Retina (tissue), 1 donor: ENCODE measurements around the gene RNF157.
"Not testable (repeated sequence)": the region's sequence is repeated elsewhere in the genome, so short reads cannot be mapped to it uniquely, and the experiment has no call there.

ENCODE experiments used
- DNase-seq: peaks from one replicate; pipeline ENCODE4 v3.0.0-alpha.2; 2016

RNF157 gene

DNA sequence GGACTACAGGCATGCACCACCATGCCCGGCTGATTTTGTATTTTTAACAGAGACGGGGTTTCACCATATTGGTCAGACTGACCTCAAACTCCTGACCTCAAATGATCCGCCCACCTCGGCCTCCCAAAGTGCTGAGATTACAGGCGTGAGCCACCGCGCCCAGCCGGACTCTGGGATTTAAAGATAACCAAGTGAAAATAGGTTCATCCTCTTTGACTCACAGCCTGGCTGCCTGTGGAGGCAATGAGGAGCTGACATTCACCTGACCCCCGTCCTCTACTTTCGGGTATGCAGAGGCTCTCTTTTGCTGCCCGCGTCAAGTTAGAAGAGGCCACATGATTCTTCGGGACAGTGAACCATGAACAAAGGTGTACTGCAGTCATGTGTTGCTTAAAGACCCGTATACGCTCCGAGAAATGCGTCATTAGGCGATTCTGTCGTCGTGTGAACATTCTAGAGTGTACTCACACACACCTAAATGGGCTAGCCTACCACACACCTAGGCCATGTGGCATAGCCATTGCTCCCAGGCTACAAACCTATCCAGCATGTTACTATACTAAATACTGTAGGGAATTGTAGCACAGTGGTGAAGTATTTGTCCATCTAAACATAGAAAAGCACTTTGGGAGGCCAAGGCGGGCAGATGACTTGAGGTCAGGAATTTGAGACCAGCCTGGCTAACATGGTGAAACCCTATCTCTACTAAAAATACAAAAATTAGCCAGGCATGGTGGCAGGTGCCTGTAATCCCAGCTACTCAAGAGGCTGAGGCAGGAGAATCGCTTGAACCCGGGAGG lies 12.9 kb upstream of the RNF157 start:
- not testable (repeated sequence) for DNase-seq

DNA sequence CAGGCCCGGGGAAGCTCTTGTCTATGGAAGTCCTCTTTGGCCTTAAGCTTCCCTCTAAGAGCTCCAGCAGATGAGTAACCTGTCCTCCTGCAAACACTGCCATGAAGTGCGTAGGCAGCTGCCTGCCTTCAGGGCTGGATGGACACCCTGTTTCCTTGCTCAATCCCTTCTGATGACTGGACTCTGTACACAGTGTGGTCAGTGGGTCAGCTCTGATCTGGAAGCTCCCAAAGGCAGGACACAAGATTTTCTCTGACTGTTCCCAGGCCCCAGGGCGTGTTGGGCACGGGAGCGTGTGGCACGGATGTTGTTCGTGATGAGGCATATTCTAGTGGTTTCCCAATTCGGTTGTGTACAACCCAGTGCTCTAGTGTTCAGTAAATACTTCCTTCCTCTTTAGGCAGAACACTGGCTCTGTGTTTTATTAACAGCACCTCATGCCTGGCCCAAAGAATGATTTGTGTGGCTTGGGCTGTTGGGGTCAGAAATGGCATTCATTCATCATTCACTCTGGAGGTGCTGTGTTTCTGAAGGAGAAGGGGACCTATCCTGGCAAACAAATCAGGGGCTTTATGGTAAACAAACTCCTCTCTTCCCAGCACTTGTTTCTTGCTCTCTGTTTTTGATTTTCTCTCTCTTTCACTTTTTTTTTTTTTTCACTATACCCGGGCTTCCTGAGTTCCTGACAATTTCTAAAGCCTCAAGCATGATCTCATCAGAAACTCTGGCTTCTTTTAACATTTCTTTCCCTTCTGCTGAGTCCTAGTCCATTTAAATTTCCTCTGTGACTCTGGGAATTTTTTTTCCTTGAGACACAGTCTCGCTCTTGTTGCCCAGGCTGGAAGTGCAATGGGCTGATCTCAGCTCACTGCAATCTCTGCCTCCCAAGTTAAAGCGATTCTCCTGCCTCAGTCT lies 12.0 kb upstream of the RNF157 start:
- no peak for DNase-seq

DNA sequence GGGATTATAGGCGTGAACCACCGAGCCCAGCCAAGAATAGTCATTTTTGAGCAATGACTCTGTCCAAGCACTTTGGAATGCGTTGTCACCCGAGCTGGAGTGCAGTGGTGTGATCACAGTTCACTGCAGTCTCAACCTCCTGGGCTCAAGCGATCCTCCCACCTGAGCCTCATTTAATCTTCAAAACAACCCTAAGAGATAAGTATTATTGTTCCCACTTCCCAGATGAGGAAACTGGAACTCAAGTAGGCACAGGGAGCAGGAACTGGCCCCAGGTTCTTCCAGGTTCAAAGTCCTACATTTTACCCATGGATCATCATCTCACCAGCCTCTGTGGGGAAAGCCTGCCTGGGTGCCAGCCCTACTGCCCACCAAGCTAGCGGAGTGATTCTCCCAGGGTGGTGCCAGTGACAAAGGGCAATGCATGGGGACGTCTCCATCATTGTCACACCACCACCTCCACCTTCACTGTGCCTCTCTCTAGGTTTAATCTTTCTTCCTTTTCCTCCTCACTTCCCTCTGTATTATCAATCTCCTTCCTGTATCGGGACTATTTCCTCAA lies 11.3 kb upstream of the RNF157 start:
- DNase-seq: no peak

DNA sequence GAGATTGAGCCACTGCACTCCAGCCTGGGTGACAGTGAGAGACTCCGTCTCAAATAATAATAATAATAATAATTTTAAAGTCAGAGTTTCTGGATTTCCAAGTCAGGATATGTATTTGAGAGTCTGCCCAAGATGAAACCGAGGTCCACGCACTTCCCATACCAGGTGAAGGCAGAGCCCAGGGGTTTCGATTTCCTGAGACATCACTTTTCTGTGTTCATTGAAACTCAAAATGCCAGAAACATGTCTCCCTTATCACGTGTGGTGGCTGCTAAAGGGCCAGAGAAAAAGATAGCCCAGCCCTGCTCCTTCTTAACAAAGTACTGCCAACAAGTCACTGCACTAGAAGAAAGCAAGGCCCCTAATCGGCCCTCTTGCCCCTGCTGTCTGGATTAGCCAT lies 9.8 kb upstream of the RNF157 start:
- no peak for DNase-seq

DNA sequence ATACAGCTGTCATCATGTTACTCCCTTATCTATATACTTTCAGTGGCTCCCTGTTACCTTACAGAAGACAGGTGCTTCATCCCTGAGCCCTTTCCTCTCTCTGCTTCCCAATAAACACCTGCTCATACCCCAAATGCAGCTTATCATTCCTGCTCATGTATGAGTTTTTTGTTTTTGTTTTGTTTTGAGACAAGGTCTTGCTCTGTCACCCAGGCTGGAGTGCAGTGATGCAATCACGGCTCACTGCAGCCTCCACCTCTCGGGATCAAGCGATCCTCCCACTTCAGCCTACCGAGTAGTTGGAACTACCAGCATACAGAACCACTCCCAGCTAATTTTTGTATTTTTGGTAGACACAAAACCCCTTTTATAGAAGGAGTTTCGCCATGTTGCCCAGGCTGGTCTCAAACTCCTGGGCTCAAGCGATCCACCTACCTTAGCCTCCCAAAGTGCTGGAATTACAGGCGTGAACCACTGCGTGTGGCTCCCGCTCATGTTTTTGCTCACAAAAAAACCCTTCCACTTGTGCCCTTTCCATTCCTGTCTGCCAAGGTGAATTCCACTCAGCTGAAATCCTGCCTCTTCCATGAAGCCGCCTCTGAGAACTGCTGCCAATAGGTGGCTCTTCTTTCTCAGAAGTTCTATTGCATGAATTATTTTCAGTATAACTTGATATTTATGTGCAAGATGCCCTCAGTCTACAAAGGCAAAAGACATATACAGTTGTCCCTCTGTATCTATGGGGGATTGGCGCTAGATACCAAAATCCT lies 7.9 kb upstream of the RNF157 start:
- DNase-seq: no peak

DNA sequence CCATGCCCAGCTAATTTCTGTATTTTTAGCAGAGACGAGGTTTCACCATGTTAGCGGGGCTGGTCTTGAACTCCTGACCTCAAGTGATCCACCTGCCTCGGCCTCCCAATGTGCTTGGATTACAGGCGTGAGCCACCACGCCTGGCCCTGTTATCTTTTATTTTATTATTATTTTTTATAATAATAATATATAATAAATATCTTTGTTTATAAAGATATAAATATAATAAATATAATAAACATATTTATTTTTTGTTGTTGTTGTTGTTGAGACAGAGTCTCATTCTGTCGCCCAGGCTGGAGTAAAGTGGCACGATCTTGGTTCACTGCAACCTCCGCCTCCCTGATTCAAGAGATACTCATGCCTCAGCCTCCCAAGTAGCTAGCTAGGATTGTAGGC lies 7.0 kb upstream of the RNF157 start:
- DNase-seq: no peak

DNA sequence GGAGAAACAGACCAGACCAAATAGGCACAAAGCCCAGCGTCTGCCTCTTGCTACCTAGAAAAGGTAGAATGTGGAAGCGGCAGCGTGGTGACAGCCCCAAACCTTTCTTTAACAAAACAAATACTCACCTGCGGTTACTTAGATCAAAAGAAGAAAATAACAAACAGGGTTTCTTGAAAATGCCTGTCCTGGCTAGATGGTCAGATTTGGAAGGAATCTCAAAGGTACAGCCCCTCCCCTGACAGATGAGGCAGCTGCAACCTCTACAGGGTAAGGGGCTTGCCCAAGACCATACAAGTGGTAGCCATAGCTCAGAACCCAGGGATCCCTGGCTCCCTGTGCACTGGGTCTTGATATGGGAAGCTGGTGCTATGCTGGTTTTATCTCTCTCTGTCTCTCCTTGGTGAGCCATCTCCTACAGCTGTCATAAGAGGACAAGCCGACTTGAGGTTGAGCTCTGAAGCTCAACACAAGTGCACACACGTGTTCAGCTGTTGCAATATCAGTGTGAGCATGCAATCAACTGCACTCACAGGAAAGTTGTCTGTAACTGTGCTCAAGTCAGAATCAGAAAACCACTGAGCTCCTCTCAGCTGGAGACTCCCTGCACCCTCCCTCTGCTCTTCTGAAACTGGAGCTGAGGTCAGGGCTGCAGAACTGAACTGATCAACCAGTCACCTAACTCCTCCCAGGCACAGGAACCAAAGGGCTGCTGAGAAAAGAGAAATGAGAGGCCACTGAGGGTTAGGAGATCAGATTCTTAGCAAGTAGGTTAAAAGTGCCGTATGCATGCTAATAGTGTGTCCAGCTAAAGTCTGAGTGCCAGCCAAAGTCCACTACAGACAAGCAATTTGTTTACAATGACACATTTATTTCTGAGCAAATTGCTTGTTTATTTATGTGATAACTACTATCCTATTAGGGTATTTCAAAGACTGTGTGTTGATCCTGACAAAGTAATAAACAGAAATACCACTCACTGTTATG lies 6.1 kb upstream of the RNF157 start:
- no peak for DNase-seq

DNA sequence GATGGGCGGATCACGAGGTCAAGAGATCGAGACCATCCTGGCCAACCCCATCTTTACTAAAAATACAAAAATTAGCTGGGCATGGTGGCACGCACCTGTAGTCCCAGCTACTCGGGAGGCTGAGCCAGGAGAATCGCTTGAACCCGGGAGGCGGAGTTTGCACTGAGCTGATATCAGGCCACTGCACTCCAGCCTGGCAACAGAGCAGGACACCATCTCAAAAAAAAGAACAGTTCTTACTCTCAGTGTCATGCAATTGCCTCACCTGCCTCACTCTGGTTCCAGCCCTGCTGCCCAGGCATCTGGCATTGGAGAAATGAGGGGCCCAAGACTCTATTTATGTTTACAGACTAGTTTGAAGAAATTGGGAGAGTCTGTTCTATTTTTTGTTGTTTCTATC lies 4.4 kb upstream of the RNF157 start:
- not testable (repeated sequence) for DNase-seq

DNA sequence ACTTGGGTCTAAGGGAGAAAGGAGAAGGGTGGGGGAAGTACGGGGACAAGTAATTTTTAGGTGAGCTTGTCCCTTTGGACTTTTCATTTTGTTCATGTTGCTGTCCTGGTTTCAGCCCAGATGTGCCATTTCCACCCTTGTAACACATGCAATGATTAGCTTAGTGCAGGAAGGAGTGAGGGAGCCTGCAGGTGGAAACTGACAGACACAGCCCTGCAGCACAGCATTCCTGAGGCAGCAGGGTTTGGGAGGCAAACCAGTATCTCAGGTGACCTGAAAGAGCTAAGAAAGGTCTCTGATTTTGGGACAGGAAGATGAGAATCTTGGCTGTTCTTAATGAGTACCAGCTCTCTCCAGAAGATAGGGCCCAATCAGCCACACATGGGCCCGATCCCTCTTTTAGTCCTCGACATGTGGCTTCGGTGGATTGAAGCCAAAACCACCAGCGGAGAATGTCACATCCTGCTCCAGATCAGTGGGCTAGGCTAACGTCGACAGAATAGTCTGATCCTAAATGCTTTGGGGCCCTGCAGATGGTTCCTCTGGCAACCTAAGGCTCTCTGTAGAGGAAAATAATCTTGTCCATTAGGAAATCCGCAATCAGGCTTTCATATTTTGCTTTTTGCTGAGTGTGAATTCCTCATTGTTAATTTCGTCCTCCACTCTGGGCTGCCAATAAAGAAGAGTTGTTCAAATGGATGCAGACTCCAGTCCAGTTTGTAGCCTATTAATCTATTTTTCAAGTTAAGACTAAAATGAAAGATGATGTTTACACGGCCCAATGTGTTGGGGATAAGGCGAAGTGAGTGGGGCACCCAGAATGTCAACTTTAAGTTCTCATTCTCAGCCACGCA lies 3.8 kb upstream of the RNF157 start:
- DNase-seq: no peak

DNA sequence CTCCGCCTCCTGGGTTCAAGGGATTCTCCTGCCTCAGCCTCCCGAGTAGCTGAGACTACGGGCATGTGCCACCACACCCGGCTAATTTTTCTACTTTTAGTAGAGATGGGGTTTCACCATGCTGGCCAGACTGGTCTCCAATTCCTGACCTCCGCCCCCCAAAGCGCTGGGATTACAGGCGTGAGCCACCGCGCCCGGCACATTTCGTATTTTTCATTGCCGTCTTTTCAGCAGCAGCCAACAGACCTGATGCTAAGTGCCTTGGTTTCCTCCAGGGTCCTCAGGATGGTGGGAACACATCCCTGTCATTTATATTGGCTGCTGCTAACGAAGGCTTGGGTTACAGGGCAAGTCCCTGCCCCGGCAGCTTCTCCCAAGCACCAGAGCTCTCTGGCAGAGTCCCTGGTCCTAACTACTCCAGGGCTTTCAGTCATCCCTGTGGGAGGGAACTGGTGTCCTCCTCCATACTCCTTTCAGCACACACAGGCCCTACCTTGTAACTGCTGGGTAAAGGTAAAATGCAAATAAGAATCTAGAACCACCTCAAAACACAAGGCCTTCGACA lies 1.5 kb upstream of the RNF157 start:
- no peak for DNase-seq

DNA sequence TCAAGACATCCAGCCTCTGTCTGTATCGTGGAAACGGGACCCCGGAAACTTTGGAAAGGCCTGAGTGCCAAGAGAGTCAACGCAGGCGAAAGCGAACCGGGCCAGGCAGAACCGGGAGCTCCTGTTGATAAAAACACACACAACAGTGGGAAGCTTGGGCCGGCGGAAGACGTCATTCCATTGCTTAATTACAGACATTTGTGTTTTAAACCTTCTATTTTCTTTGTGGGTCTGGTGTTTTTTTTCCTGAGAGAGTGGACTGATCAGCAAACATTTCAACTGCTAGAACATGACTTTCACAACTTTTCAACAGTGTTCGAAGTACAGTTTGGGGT lies 878 bp upstream of the RNF157 start:
- no peak for DNase-seq

DNA sequence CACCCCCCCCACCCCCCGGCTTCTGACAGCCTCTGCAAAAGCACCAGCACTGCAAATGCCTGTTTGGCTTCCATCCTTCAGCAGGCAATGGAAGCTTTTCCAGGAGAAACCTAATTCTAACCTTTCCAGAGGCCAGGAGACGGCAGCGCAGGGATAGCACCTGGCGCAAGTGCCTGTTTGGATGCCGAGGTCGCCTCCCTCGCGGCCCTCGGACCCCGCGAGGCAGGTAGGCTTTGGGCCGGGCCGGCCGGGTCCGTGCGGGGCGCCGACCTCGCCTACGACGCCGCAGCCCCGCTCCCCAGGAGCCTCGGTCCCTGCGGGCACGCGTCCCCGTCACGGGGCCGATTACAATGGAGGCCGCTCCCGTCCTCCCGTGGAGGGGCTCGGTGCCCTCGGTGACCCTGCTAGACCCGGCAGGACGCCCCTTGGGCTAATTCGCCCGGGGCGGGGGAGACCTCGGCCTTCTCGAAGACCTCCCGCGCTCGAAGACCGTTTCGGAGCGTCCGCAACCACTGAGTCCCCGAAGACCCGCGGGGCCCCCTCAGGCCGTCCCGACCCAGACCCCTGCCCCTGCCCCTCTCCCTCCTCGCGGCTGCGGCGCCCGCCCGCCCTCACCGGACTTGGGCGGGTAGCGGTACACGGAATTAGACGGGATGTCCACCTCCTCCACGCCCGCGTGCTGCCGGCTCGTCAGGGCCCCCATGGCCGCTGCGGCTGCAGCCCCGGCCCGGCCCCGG lies 587 bp downstream of the RNF157 start:
- peak; percentile 78 for DNase-seq

DNA sequence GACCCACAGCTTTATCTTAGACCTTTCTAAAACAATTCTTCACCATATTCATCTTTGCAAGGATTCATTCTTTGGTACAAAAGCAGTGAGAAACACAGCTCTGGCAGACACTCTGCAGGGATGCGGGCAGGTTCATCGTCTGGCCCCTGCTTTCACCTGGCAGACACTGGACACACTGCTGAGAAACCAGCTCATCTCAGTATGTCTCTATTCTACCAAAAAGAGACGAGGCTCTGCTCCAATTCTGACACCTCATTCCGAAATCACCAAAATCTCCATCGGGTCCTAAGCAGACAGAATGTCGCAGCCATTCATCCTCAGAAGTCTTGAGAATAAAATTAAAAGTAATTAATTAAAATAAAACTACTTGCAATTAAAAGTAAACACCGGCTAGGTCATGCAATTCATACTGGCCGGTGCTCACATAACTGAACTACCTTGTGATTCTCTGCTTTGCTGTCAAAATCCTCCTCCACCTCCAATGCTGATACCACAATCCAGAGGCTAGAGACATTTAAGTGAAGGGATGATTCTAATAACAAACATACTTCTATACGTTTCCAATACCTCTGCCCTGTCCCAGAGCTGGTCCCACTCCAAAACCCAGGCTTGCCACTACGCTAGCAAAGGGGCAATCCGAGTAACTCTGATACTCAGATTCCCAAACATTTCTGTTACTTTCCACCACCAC lies 1.3 kb downstream of the RNF157 start:
- no peak for DNase-seq

DNA sequence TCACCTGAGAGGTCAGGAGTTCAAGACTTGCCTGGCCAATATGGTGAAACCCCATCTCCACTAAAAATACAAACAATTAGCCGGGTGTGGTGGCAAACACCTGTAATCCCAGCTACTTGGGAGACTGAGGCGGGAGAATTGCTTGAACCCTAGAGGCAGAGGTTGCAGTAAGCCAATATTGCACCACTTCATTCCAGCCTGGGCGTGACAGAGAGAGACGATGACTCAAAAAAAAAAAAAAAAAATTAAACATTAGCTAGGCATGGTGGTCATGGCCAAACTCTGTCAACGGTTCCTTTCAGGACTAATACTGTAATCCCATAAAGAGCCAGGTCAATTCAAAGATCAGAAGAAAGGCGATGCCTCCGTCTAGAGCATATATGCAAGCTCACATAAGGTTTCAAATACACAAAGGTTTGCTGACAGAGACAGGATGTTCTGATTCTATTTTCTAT lies 2.4 kb downstream of the RNF157 start:
- no peak for DNase-seq

DNA sequence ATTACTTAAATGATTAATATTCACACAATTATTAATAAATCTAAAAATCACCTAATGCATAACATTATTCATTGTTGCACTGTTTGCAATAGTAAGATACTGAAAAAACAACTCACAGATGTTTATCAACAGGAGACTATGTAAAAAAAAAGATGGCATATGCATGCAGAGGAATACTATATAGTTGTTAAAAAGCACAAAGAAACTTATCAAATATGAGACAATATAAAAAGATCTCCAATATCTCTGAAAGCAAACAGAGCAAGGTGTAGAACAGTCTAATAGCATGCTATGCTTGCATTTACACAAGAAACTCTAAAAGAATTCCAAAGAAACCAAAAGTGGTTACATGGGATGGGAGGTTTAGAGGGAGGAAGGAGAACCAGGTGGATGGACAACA lies 3.7 kb downstream of the RNF157 start:
- no peak for DNase-seq

DNA sequence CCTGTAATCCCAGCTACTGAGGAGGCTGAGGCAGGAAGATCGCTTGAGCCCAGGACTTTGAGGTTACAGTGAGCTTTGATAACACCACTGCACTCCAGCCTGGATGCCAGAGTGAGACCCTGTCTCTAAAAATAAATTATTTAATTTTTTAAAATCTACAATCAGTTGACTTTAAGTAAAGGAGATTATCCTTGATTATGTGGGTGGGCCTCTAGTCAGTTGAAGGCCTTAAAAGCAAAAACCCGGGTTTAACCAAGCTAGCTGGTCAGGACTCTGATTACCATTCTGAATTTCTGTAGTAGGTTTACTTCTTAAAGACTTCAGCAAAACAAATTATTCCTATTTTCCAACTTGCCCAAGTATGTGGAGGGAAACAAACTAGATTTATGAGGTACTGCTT lies 4.4 kb downstream of the RNF157 start:
- DNase-seq: no peak

DNA sequence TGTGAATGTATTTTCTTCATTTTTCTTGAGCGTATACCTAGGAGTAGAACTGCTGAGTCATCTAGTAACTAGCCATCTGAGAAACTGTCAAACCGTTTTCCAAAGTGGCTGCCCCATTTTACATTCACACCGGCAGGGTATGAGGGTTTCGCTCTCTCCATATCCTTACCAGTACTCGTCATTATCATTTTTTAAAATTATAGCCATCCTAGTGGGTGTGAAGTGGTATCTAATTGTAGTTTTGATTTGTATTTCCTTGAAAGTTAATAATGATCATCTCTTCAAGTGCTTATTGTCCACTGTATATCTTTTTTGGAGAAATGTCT lies 6.0 kb downstream of the RNF157 start:
- DNase-seq: no peak

DNA sequence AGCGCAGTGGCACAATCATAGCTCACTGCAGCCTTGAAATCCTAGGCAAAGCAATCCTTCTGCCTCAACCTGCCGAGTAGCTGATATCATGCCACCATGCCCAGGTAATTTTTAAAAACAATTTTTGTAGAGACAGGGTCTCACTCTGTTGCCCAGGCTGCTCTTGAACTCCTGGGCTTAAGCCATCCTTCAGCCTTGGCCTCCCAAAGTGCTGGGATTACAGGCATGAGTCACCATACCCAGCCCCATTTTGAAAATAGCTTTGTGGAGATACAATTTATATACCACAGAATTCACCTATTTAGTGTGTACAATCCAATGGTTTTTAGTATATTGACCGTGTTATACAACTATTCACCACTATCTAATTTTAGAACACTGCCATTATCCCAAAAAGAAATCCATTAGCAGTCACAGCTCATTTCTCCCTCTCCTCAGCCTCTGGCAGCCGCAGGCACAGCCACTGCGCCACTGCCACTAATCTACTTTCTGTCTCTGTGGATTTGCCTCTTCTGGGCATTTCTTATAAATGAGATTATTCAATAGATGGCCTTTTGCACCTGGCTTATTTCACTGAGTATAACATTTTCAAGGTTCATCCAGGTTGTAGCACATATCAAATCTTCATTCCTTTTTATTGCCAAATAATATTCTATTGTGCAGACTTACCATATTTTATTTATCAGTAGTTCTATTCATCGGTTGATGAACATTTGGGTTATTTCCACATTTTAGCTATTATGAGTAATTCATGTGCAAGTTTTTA lies 6.5 kb downstream of the RNF157 start:
- no peak for DNase-seq
